HK-2 (cell line): ENCODE data around the gene IFT57.

Source experiments
- DNase-seq: peaks from one replicate; pipeline ENCODE4 v3.0.0-alpha.2; 2018; ENCODE audit not compliant: unreplicated experiment

Gene IFT57

GRCh38 chr3:108125550-108126071 lies 96.6 kb downstream of the IFT57 start:
- no peak for DNase-seq

DNA sequence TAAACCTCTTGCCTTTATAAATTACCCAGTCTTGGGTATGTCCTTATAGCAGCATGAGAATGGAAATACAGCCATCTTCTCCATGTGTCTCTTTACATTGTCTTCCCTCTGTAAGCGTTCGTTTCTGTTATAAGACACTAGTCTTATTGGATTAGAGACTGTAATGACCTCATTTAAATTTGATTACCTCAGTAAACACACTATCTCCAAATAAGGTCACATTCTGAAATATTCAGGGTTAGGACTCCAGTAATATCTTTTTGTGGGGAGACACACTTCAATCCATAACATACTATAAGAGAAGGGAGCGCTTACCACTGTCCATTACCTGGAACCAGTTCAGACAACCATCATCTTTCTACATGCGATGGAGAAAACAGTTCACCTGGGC lies 97.1 kb downstream of the IFT57 start:
- DNase-seq, result no peak

DNA sequence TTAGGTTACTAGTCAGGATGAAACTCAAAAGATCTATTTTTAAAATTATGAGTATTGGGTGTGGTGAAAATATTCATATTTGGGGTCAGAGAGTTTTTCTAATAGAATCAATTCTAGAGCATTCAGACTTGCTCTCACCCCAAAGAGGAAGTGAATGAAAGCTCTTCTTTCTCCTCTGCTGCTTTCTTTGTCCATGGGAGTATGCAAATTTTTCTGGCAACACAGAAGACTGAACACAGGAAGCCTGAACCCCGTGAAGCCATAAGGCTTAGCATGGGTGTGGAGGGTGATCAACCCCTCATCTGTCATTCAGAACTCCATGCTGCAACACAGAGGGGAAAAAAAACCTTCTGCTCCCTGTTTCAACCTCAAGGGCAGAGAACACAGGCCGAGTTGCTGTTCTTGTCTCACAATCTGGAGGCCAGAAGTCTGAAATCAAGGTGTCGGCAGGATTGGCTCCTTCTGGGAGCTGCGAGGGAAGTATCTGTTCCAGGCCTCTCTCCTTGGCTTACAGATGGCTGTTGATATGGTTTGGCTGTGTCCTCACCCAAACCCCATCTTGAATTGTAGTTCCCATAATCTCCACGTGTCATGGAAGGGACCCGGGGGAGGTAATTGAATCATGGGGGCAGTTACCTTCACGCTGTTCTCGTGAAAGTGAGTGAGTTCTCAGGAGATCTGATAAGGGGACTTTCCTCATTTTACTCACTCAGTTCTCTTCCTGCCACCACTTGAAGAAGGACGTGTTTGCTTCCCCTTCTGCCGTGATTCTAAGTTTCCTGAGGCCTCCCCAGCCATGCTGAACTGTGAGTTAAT lies 97.7 kb downstream of the IFT57 start:
- DNase-seq, result no peak

GRCh38 chr3:108123326-108123725 lies 98.9 kb downstream of the IFT57 start:
- no peak for DNase-seq

DNA sequence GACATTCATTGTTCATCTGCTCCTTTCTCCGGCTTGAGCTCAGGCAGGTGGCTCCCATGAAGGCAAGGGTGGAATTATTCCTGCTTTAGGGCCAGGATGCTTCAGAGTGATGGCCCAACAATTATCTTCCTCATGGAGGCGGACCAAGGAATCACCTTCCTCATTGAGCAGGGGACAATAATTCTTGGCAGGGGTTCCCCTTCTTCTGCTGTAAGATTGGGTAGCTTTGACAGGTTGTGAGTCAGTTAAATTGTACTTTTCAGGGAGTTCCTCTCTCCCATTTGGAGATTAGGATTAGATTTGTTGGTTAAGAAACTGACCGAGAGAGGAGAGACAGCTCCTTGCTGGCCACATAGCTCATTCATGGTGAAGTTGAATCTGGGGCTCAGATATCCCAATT lies 99.9 kb downstream of the IFT57 start:
- DNase-seq, result no peak

DNA sequence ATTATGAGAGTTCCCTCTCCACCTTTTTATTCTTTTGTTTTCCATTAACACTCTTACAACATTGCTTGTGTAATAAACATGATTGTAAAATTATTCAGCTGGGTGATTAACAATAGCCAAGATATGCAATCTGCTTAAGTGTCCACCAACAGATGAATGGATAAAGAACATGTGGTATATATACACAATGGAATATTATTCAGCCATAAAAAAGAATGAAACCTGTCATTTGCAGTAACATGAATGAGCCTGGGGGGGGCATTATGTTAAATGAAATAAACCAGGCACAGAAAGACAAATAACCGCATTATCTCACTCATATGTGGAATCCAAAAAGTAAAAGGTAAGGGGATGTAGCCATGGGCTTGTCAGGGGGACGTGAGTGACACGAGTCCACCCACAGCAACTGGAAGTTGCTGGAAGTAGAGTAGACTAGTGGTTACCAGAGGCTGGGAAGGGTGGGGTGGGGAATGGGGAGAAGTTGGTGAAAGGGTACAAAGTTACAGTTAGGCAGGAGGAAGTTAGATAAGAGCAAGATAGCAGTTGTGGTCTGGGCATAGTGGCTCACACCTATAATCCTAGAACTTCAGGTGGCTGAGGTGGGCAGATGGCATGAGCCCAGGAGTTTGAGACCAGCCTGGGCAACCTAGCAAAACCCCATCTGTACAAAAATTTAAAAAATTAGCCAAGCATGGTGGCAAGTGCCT lies 102.7 kb downstream of the IFT57 start:
- no peak for DNase-seq

GRCh38 chr3:108118038-108118768 lies 104.0 kb downstream of the IFT57 start:
- no peak for DNase-seq

GRCh38 chr3:108117241-108117775 lies 104.9 kb downstream of the IFT57 start:
- peak; percentile 4 for DNase-seq

DNA sequence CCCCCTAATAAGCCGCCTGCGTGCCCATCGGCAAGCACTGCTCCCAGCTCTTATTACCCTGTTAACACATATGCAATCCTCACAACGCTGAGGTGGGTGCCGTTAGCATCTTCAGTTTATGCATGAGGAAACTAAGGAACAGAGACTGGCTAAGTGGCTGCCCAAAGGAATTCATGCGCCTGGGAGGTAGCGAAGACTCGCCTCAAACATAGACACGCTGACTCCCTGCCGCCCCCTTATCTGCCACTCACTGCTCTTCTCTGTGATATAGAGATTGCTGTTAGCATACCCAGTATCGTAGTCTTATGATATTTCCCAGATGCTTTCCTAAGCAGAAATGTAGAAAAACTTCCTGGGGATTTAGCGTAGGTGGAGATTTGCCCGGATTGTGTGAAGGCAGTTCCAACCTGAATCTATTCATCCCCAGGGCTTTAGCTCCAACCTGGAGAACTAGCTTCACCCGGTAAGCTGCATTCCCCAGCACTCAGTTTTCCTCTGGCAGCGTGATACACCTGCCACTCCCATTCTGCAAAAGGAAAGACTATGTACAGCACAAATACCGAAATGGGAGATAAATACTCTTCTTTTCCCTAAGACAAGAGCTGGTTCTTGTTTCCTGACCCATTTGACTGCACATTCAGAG lies 107.7 kb downstream of the IFT57 start:
- DNase-seq, result no peak

DNA sequence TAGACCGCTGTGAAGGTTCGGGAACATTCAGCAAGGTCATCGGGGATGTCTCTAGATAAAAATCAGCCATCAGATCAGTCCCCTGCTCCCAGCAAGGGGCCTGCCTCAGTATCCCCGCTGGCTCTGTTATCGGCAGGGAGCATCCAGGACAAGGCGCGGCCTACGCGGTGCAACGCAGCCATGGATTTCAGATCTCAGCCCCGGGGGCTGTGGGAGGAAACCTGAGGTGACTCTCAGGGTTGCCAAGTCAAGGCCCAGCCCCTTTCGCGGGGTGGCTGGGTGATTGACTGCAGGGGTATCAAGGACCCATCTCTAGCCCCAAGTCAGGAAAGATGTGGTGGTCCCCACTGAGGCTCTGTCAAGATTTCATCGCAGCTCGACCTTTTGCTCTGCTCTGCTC lies 108.2 kb downstream of the IFT57 start:
- no peak for DNase-seq

DNA sequence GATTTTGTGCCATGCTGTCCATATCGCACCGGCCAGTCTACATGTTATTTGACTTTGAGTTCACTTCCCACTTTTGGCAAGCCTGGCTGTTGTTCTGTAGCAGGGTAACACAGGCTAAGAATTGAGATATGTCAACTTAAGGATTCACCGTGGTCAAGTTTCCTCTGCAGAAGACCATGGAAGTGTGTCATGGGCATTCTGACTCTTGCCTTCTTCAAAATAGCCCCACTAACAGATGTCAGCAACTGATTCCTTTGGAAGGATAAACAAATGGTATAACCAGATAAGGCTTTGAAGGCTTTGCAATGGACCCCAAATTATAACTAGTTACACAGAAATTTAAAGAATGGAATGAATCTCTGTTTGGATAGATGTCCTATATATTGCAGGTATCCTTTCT lies 111.3 kb downstream of the IFT57 start:
- DNase-seq, result no peak
